K562 (cell line): ENCODE results near the gene SYCP3. TPM values are rescaled to one million over a fixed set of nuclear protein-coding genes. Genes with fewer than 3 reads are reported as not detected.
A peak's percentile ranks its signal among the peaks of the same experiment; 100 is the strongest.

Experiments
- ADNP ChIP-seq: fragments of 200-800 bp; sonication (Bioruptor generic); IDR thresholded peaks from 2 replicates; pipeline ENCODE4 v1.6.1; 2016; ENCODE audit warnings: missing genetic modification characterization, missing compliant biosample characterization
- CBX1 ChIP-seq: sonication (generic); IDR thresholded peaks from 2 replicates; pipeline ENCODE4 v1.6.1; 2016; ENCODE audit warnings: antibody characterized with exemption, low read depth, mild to moderate bottlenecking
- ETV6 ChIP-seq, 3 experiments: fragments of 150-350 bp in 1 of 3; sonication (generic) in 1 of 3; formaldehyde crosslinking in 1 of 3; IDR thresholded peaks; 2 replicates each; pipeline versions ENCODE4 v1.6.1 to v1.8.0; 2014 to 2022; ENCODE audit warnings: borderline replicate concordance in 2 of 3, low read depth in 2 of 3, antibody characterized with exemption in 1 of 3, low read length in 1 of 3, mild to moderate bottlenecking in 1 of 3, missing genetic modification reagents in 1 of 3
- HCFC1 ChIP-seq: IDR thresholded peaks from 2 replicates; pipeline ENCODE4 v1.6.1; 2012; ENCODE audit warnings: low read depth, low read length, improper control_type of control experiment
- HIVEP1 ChIP-seq: fragments of 250-450 bp; sonication (Bioruptor Pico); IDR thresholded peaks from 2 replicates; pipeline ENCODE4 v1.4.0; 2020; ENCODE audit warnings: mild to moderate bottlenecking
- HMG20A ChIP-seq: fragments of 450-650 bp; formaldehyde crosslinking; conservative IDR thresholded peaks from 2 replicates; pipeline ENCODE4 v1.4.0; 2020; ENCODE audit warnings: mild to moderate bottlenecking, mixed read lengths
- KLF1 ChIP-seq: fragments of 450-650 bp; IDR thresholded peaks from 2 replicates; pipeline ENCODE4 v1.6.1; 2016; ENCODE audit warnings: missing genetic modification characterization, missing compliant biosample characterization
- NFE2 ChIP-seq: IDR thresholded peaks from 2 replicates; pipeline ENCODE4 v1.6.1; 2014; ENCODE audit warnings: antibody characterized with exemption, low read depth
- POU5F1 ChIP-seq: fragments of 150-350 bp; IDR thresholded peaks from 2 replicates; pipeline ENCODE4 v1.6.1; 2014; ENCODE audit warnings: borderline replicate concordance, low read length, low read depth, mild to moderate bottlenecking; ENCODE audit not compliant: partially characterized antibody
- SRSF1 ChIP-seq: fragments of 200-400 bp; formaldehyde crosslinking; IDR thresholded peaks from 2 replicates; pipeline ENCODE4 v1.6.1; 2017; ENCODE audit warnings: mild to moderate bottlenecking, low read depth, low read length, moderate library complexity
- SRSF3 ChIP-seq: fragments of 200-400 bp; formaldehyde crosslinking; IDR thresholded peaks from 2 replicates; pipeline ENCODE4 v1.6.1; 2016; ENCODE audit warnings: mild to moderate bottlenecking, low read length, moderate library complexity; ENCODE audit not compliant: insufficient read depth
- SRSF7 ChIP-seq: fragments of 200-400 bp; formaldehyde crosslinking; optimal IDR thresholded peaks from 2 replicates; pipeline ENCODE3; 2017; ENCODE audit warnings: mild to moderate bottlenecking, low read depth, low read length
- TAF7 ChIP-seq: fragments of 450-650 bp; IDR thresholded peaks from 2 replicates; pipeline ENCODE4 v1.6.1; 2016; ENCODE audit warnings: missing genetic modification characterization, missing compliant biosample characterization
- TEAD1 ChIP-seq, 2 experiments: fragments of 450-650 bp in 1 of 2; sonication (generic) in 1 of 2; formaldehyde crosslinking; IDR thresholded peaks; 2 replicates each; pipeline versions ENCODE4 v1.4.0 to v1.8.0; 2020 to 2022; ENCODE audit warnings: mild to moderate bottlenecking in 2 of 2, missing genetic modification reagents in 1 of 2
- TOE1 ChIP-seq, 2 experiments: fragments of 450-650 bp in 1 of 2; sonication (generic) in 1 of 2; formaldehyde crosslinking in 1 of 2; IDR thresholded peaks; 2 replicates each; pipeline versions ENCODE4 v1.7.1 to v1.8.0; 2016 to 2022; ENCODE audit warnings: borderline replicate concordance in 2 of 2, mild to moderate bottlenecking in 2 of 2, antibody characterized with exemption in 1 of 2, inconsistent platforms in 1 of 2, low read depth in 1 of 2, missing genetic modification reagents in 1 of 2, moderate library complexity in 1 of 2
- ZC3H8 ChIP-seq: fragments of 450-650 bp; IDR thresholded peaks from 2 replicates; pipeline ENCODE4 v1.6.1; 2017
- ZNF133 ChIP-seq: fragments of 250-450 bp; sonication (Bioruptor Pico); IDR thresholded peaks from 2 replicates; pipeline ENCODE4 v1.4.0; 2020; ENCODE audit warnings: mild to moderate bottlenecking
- ZNF23 ChIP-seq: fragments of 250-450 bp; sonication (Bioruptor Pico); IDR thresholded peaks from 2 replicates; pipeline ENCODE4 v1.4.0; 2020; ENCODE audit warnings: mild to moderate bottlenecking
- ZNF239 ChIP-seq: fragments of 250-450 bp; sonication (Bioruptor Pico); IDR thresholded peaks from 2 replicates; pipeline ENCODE4 v1.4.0; 2020; ENCODE audit warnings: mild to moderate bottlenecking
- ZNF395 ChIP-seq: fragments of 200-800 bp; sonication (Bioruptor generic); IDR thresholded peaks from 2 replicates; pipeline ENCODE4 v1.6.1; 2017; ENCODE audit warnings: missing genetic modification characterization, missing compliant biosample characterization
- polyA plus RNA-seq, 8 experiments: library from polyadenylated mRNA; depleted of rRNA in 4 of 8; stranded (reverse) in 5 of 8; unstranded in 3 of 8; fragments of >200 nt; fragmentation: Nextera tagmentation in 2 of 8; fragmentation: Illumina TruSeq in 1 of 8; extraction: Ambion mirVana in 2 of 8; extraction: Trizol in 1 of 8; gene quantifications; 2 replicates each; pipeline versions ENCODE4 v1.2.1 to v1.2.3, GENCODE V29; 2011 to 2014; ENCODE audit warnings: inconsistent platforms in 1 of 8, missing spikeins in 1 of 8
- total RNA-seq, 7 experiments: library from RNA; depleted of rRNA in 6 of 7; stranded (reverse); fragments of >200 nt in 6 of 7; fragmentation: Illumina TruSeq in 2 of 7; extraction: Trizol in 2 of 7; gene quantifications; 2 replicates each; pipeline versions ENCODE4 v1.2.1 to v1.2.3, GENCODE V29; 2011 to 2021; ENCODE audit warnings: low replicate concordance in 1 of 7
- TF ChIP-seq, protein P1 (sequence below), 2 experiments: fragments of 450-650 bp; conservative IDR thresholded peaks; 2 replicates each; pipeline ENCODE4 v1.6.1; 2017; ENCODE audit warnings: mild to moderate bottlenecking in 2 of 2, moderate library complexity in 2 of 2

SYCP3 gene
- total and polyA plus RNA-seq, 9 of the 15 experiments (the other 6 are each of a cell fraction or from before 2014, with no cell fraction given): 0.11 to 0.25 (median 0.22) TPM; not detected in 4

- TF ChIP-seq NFE2: no peak
- TF ChIP-seq CBX1: no peak
- TF ChIP-seq, protein P1, sequence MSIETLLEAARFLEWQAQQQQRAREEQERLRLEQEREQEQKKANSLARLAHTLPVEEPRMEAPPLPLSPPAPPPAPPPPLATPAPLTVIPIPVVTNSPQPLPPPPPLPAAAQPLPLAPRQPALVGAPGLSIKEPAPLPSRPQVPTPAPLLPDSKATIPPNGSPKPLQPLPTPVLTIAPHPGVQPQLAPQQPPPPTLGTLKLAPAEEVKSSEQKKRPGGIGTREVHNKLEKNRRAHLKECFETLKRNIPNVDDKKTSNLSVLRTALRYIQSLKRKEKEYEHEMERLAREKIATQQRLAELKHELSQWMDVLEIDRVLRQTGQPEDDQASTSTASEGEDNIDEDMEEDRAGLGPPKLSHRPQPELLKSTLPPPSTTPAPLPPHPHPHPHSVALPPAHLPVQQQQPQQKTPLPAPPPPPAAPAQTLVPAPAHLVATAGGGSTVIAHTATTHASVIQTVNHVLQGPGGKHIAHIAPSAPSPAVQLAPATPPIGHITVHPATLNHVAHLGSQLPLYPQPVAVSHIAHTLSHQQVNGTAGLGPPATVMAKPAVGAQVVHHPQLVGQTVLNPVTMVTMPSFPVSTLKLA (conservative IDR thresholded peaks at IDR 0.05): peak in 1 of 2 experiments; percentile 14; a peak in 1 of 4 replicates
- TF ChIP-seq ZNF239: no peak
- TF ChIP-seq ZC3H8: no peak
- no peak for TF ChIP-seq POU5F1
- no peak for TF ChIP-seq TOE1 (IDR thresholded peaks at IDR 0.05; ENCODE audit: borderline replicate concordance)
- no peak for TF ChIP-seq TOE1 (CRISPR knock-in tag; IDR thresholded peaks at IDR 0.05; ENCODE audit: borderline replicate concordance, low read depth)
- no peak for TF ChIP-seq SRSF7
- TF ChIP-seq HIVEP1: no peak
- no peak for TF ChIP-seq ZNF23 (CRISPR knock-in tag)
- TF ChIP-seq ZNF395 (CRISPR knock-in tag): no peak
- TF ChIP-seq HCFC1: no peak
- no peak for TF ChIP-seq ADNP (tag)
- no peak for TF ChIP-seq KLF1 (tag)
- no peak; a peak in 1 of 4 replicates for TF ChIP-seq TEAD1 (CRISPR knock-in tag; IDR thresholded peaks at IDR 0.05)
- TF ChIP-seq ETV6 (IDR thresholded peaks at IDR 0.05; ENCODE audit: borderline replicate concordance in 1 of 2, low read depth in 2 of 2, low read length in 1 of 2): no peak
- TF ChIP-seq ETV6 (CRISPR knock-in tag; IDR thresholded peaks at IDR 0.05; ENCODE audit: borderline replicate concordance): no peak
- 0 out of 2 replicates have a peak, but pooled peaks have one; percentile 71 for TF ChIP-seq SRSF3
- no peak for TF ChIP-seq HMG20A (CRISPR knock-in tag)
- TF ChIP-seq ZNF133 (CRISPR knock-in tag): no peak
- no peak for TF ChIP-seq TAF7 (tag)
- TF ChIP-seq SRSF1: no peak
These were observed 41.1 kb downstream of the SYCP3 start (continued) for GRCh38 chr12:101697930-101698799.
